ENCODE measurements around the gene PLA2G3.
"Not testable (repeated sequence)": the region's sequence is repeated elsewhere in the genome, so short reads cannot be mapped to it uniquely, and the experiment has no call there.

PLA2G3 gene

DNA sequence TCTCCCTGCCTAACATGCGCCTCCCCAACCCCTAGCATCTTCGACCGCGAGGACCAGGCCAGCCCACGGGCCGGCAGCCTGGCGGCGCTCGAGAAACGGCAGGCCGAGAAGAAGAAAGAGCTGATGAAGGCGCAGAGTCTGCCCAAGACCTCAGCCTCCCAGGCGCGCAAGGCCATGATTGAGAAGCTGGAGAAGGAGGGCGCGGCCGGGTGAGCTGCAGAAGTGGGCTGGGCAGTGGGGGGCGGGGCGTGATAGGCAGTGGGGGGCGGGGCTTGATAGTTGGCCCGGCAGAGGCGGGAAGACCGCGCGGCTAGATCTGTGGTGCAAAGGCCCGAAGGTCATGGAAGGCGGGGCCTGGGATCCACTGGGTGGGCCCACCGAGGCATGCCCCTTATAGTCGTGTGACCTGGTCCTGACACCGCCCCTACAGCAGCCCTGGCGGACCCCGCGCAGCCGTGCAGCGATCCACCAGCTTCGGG lies 41.6 kb downstream of the PLA2G3 start:
- no peak for DNase-seq

- DNase-seq: no peak
Measured at GRCh38 chr22:31097941-31098631, 42.2 kb downstream of the PLA2G3 start.

DNA sequence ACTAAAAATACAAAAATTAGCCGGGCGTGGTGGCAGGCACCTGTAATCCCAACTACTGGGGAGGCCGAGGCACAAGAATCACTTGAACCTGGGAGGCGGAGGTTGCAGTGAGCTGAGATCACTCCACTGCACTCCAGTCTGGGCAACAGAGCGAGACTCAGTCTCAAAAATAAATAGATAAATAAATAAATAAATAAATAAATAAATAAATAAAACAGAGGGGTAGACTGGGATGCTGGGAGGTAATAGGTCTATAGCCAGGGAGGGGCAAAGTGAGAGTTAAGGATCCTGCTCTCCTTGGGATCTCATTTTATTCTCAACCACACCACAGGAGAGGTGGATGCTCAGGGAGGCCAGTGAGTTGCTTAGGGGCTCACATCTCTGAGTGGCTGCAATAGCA lies 42.8 kb downstream of the PLA2G3 start:
- not testable (repeated sequence) for DNase-seq

GRCh38 chr22:31096657-31097279 lies 43.5 kb downstream of the PLA2G3 start:
- no peak for DNase-seq

- DNase-seq: no peak
Measured at GRCh38 chr22:31095637-31096249, 44.6 kb downstream of the PLA2G3 start.

DNA sequence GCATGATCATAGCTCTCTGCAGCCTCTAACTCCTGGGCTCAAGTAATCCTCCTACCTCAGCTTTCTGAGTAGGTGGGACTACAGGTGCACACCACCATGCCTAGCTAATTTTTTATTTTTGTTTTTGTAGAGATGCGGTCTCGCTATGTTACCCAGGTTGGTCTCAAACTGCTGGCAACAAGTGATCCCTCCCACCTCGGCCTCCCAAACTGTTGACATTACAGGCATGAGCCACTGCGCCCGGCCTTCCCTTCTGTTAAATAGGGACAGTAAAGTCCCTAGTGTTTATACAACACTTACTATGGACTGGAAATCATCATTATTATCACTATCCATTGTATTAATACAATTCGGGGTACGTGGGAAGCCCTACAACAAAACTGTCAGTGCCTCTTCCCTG lies 45.6 kb downstream of the PLA2G3 start:
- no peak for DNase-seq

GRCh38 chr22:31094021-31094551 lies 46.2 kb downstream of the PLA2G3 start:
- no peak for DNase-seq

GRCh38 chr22:31093086-31093850 lies 47.0 kb downstream of the PLA2G3 start:
- DNase-seq: no peak

DNA sequence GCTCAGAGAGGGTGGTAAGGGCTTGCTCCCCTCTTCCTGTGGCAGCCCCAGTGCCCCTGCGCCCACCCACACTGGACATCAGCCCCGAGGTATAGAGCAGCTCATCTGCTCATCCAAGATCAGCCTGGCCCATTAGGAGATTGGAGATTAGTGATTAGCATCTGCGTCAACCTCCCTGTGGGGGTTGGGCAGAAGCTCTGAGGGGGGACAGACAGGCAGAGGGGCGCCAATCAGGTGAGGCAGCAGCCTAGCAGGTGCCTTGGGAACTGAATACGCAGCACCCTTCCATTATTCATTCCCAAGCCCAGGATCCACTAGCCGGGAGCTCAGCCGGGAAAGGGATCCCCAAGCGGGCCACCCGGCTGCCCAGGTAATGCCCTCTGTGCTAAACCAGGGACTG lies 48.1 kb downstream of the PLA2G3 start:
- no peak for DNase-seq

- no peak for DNase-seq
Measured at GRCh38 chr22:31091106-31091975, 49.0 kb downstream of the PLA2G3 start.

DNA sequence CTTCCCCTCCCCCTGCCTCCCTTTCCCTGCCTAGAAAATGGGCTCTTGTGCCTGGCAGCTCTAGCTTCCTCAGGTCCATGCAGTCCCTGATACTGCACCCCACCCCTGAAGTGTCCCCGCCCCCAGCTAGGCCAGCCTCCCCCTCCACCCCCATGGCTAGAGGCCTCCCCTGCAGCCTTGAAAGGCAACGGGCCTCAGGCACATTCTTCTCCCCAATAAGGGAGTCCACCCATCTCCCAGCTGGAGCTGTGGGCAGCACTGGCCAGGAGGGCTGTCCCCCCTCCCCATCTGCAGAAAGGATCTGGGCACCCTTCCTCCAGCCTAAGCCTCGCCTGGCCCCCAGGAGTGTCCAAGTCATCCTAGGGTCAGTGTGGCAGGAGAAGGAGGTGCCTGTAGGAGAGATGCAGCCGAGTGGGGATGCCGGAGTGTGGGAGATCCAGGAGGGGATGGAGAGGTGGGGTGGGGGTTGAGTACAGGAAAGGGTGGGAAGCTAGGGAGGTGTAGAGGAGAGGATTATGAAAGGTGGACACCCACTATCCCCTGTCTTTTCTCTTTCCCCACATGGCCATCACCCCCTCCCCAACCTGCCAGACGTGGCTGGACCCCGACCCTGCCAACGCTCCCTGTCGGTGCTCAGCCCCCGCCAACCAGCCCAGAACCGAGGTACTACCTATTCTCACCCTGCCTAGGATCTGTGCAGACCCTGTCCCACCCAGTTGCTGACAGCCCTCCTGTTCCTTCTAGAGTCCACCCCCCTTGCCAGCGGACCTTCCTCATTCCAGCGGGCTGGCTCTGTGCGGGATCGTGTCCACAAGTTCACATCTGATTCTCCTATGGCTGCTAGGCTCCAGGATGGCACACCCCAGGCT lies 49.9 kb downstream of the PLA2G3 start:
- DNase-seq: no peak

DNA sequence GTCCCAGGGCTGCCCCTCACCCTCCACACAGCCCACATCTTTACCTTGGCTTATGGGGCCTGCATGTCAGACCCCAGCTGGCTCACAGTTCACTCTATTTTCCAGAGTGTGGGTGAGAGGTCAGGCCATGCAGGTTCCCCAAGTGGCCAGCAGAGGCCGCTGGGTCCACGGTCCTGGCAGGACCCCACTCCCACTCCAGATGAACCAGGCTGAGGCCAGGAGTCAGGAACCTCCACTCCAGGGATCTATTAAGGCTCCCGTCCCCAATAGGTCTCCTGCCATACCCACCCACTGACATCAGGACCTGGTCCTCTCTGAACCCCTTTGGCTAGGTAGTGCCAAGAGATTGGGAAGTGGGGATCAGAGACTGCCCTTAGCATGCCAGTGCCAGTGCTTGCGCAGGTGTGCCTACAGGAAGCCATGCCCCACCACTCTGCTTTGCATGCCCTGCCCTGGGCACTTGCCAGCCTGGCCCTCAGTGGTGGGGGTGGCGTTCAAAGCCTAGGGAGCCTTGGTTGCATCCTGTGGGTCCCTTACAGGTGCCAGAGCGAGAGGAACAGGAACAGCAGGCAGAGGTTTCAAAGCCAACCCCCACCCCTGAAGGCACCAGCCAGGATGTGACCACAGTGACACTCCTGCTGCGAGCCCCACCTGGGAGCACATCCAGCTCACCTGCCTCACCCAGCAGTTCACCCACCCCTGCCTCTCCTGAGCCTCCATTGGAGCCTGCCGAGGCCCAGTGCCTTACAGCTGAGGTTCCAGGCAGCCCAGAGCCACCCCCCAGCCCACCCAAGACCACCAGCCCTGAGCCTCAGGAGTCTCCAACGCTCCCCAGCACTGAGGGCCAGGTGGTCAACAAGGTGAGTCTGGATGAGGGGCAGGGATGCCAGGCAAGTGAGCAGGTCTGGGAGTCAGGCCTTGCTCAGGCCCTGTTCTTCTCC lies 50.9 kb downstream of the PLA2G3 start:
- peak; percentile 64 for DNase-seq

DNA sequence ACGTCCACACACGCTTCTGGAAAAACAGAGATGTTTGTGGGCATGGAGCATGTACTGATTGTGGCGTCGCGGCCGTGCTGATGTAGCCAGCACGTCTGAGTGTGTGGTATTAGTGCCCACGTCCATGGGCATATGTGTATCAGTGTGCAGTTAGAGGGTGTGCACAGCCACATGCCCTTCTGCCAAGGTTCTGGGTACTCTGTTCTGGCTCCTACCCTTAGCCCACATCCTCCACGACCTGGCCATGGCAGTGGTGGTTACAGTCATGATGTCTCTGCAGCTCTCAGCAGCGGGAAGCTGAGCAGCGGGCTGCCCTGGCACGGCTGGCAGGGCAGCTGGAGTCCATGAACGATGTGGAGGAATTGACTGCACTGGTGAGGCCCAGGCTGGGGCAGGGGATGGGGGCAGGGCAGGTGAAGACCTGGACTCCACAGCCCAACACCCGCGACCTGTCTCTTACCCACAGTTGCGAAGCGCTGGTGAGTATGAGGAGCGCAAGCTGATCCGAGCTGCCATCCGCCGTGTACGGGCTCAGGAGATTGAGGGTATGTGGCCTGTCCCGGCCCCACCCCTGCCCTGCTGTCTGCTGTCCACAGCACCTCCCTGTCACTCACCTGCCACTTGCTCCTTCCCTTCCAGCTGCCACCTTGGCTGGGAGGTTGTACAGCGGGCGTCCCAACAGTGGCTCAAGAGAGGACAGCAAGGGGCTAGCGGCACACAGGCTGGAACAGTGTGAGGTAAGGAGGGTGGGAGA lies 51.9 kb downstream of the PLA2G3 start:
- no peak for DNase-seq

DNA sequence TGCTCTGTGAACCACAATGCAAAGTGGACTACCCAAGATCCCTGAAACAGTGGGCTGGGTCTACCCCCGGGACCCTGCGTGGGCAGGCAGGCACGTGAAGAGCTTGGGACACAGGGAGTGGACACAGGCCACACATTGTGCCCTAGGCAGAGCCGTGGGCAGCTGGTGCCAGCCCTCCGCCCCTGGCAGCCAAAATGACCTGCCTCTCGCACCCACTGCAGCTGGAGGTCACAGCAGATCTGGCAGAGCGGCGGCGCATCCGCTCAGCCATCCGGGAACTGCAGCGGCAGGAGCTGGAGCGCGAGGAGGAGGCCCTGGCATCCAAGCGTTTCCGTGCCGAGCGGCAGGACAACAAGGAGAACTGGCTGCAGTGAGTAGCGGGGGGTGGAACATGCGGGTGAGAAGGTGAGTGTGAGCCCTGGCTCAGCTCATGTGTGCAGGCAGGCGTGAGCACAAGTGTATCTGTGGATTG lies 52.5 kb downstream of the PLA2G3 start:
- no peak for DNase-seq

GRCh38 chr22:31086703-31087330 lies 53.5 kb downstream of the PLA2G3 start:
- peak; percentile 33 for DNase-seq

- DNase-seq: no peak
Measured at GRCh38 chr22:31085928-31086327, 54.4 kb downstream of the PLA2G3 start.

DNA sequence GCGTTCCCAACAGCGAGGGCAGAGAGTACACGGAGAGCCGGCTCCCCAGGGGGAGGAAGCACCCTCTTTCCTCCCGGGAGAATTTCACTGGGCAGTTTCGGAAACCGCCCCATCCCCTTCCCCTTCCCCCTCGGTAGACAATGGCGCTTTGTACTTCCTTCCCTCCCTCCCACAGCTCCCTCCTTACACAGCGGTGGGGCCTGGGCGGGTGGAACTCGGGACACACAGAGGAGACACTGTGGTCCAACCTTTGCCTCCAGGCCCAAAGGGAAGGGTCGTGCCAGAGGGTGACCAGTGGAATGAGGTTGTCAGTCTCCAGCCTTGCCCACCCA lies 54.8 kb downstream of the PLA2G3 start:
- DNase-seq: peak; percentile 41

GRCh38 chr22:31084811-31085492 lies 55.4 kb downstream of the PLA2G3 start:
- peak; percentile 96 for DNase-seq
